ENCODE measurements around the gene UCK2.

- TF ChIP-seq CTCF (IDR thresholded peaks at IDR 0.05) (no peak), POLR2A (IDR thresholded peaks at IDR 0.05) (no peak)
Measured at GRCh38 chr1:165888552-165888920, 61.1 kb downstream of the UCK2 start.
